SU-DHL-6 (cell line): Measurements from ENCODE around the gene RXRB.

Source experiments
- H2AFZ ChIP-seq: fragments of 200-600 bp; sonication (generic); 2 replicates; pipeline ENCODE4 v1.6.1; 2014; ENCODE audit warnings: low read depth, mild to moderate bottlenecking, moderate library complexity, mixed read lengths, antibody characterized with exemption, low read length; ENCODE audit not compliant: severe bottlenecking
- H3F3A ChIP-seq: fragments of 200-600 bp; shearing (Covaris generic); 2 replicates; pipeline ENCODE4 v1.6.0; 2016; ENCODE audit warnings: antibody characterized with exemption, mild to moderate bottlenecking; ENCODE audit not compliant: insufficient read depth
- H3K27ac ChIP-seq: fragments of 200-600 bp; sonication (generic); 2 replicates; pipeline ENCODE4 v1.5.1; 2016; ENCODE audit warnings: low read depth, mild to moderate bottlenecking, low read length, moderate library complexity, mixed read lengths
- H3K27me3 ChIP-seq: fragments of 200-600 bp; sonication (generic), shearing (Covaris generic); 2 replicates; pipeline ENCODE4 v1.6.0; 2014; ENCODE audit warnings: mild to moderate bottlenecking, low read length
- H3K36me3 ChIP-seq: fragments of 200-600 bp; sonication (generic); 2 replicates; pipeline ENCODE4 v1.6.1; 2014; ENCODE audit warnings: mild to moderate bottlenecking, low read length, mixed read lengths
- H3K4me2 ChIP-seq: fragments of 300-600, 200-600 bp; shearing (Covaris generic), sonication (generic); 2 replicates; pipeline ENCODE4 v1.6.0; 2014; ENCODE audit warnings: low read length, low read depth, mild to moderate bottlenecking; ENCODE audit not compliant: poor library complexity, severe bottlenecking
- H3K4me3 ChIP-seq: fragments of 200-600 bp; sonication (generic); 2 replicates; pipeline ENCODE4 v1.5.1; 2014; ENCODE audit warnings: antibody characterized with exemption, low read length, mild to moderate bottlenecking, mixed read lengths; ENCODE audit not compliant: insufficient read depth, poor library complexity, severe bottlenecking
- H3K79me2 ChIP-seq: fragments of 200-600 bp; sonication (generic); 2 replicates; pipeline ENCODE4 v1.6.1; 2014; ENCODE audit warnings: mild to moderate bottlenecking, low read length, moderate library complexity; ENCODE audit not compliant: insufficient read depth
- H3K9ac ChIP-seq: fragments of 200-600 bp; sonication (generic); 2 replicates; pipeline ENCODE4 v1.7.0; 2014; ENCODE audit warnings: mild to moderate bottlenecking, low read length
- H3K9me2 ChIP-seq: fragments of 200-600 bp; sonication (generic); replicated peaks from 2 replicates; pipeline ENCODE4 v1.6.1; 2014; ENCODE audit warnings: low read length; ENCODE audit not compliant: insufficient read depth
- H3K9me3 ChIP-seq: fragments of 200-600 bp; sonication (generic); 2 replicates; pipeline ENCODE4 v1.6.1; 2014; ENCODE audit warnings: low read length, mixed read lengths; ENCODE audit not compliant: insufficient read depth
- H4K20me1 ChIP-seq: fragments of 200-600 bp; sonication (generic); 2 replicates; pipeline ENCODE4 v1.6.1; 2014; ENCODE audit warnings: low read depth, mild to moderate bottlenecking, antibody characterized with exemption, low read length, moderate library complexity, mixed read lengths
- CTCF ChIP-seq: fragments of 200-600 bp; sonication (generic); IDR thresholded peaks from one replicate; pipeline ENCODE4 v1.5.1; 2017; ENCODE audit warnings: antibody characterized with exemption, mild to moderate bottlenecking, low read length, moderate library complexity; ENCODE audit not compliant: insufficient read depth, poor library complexity, severe bottlenecking
- EZH2phosphoT487 ChIP-seq: fragments of 200-600 bp; sonication (generic), shearing (Covaris generic); conservative IDR thresholded peaks from 2 replicates; pipeline ENCODE4 v1.6.1; 2018; ENCODE audit warnings: mild to moderate bottlenecking, antibody characterized with exemption, low read length, moderate library complexity, mixed read lengths

RXRB gene

GRCh38 chr6:33216117-33216649, 15.7 kb upstream of the RXRB start:
- Histone ChIP-seq H3K4me3 (no peak overlapping the region), H2AFZ (no peak overlapping the region), H3K9me3 (no peaks in the 10 kb centered on the region), H3K27ac (no peak overlapping the region), H4K20me1 (no peaks in the 10 kb centered on the region), H3F3A (no peaks in the 10 kb centered on the region), H3K36me3 (no peaks in the 10 kb centered on the region), H3K9ac (no peak overlapping the region), H3K79me2 (no peaks in the 10 kb centered on the region), H3K9me2 (no peaks in the 10 kb centered on the region), H3K4me2 (no peak overlapping the region), H3K27me3 (no peaks in the 10 kb centered on the region)
- TF ChIP-seq CTCF (no peak), EZH2phosphoT487 (no peak)

DNA sequence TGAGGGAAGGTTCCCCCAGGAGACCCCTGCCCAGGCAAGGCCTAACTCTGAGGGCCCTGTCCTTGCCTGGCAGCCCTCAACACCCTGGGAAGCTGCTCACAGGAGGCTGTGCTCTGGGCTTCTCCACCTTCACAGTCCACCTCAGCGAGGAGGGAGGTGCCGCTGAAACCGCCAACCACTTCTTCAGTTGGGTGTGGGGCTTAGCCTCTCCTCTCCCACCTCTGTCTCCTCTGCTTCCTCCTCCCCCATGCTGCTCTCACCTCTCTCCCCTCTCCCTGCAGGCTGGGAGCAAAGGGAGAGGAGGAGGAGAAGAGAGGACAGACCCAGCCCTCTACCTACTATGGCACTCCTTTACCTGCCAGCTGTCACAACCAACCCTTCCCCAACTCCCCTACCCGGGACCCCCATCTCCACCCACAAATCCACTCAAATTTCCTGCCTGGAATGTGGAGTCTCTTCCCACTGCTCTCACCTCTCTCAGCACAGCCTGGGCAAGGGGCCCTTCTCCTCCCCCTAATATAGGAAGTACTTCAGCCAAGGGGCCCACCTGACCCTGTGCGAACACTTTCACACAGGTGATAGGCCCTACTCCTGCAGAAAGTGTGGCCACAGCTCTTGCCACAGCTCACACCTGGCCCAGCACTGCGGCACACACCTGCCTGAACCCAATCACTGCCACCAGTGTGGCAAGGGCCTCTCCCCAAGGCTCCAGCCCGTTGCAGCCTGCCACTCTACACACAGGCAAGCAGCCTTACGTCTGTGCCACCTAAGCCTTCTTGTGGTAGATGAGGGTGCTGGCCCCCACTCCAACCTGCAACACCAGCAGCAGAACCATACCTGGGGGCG, 15.0 kb upstream of the RXRB start:
- H4K20me1 ChIP-seq: no peaks in the 10 kb centered on the region
- H3K27me3 ChIP-seq: no peaks in the 10 kb centered on the region

DNA sequence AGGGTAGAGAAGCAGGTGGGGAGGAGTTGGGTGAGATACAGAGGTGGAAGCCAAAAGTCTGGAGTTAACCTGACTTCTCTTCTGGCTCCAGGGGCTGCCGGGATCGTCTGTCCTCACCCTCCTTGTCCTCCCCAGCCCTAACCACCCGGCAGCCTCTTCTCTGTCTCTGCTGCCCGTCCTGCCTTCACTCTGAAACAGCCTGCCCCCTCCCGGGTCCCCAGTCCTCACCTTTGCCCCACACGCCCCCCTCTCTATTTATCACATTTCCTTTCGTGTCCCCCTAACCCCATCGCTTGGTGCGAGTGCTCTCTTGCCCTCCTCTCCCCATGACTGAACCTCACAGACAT, 13.5 kb upstream of the RXRB start:
- no peak overlapping the region for H3K9ac ChIP-seq
- TF ChIP-seq EZH2phosphoT487: no peak
- TF ChIP-seq CTCF: no peak
- H3K9me3 ChIP-seq: no peaks in the 10 kb centered on the region
- no peak overlapping the region for H3K4me2 ChIP-seq
- no peak overlapping the region for H3K27ac ChIP-seq
- no peaks in the 10 kb centered on the region for H3K36me3 ChIP-seq
- H3F3A ChIP-seq: peaks cover 3% of the 10 kb centered on the region
- H4K20me1 ChIP-seq: no peaks in the 10 kb centered on the region
- no peaks in the 10 kb centered on the region for H3K79me2 ChIP-seq
- no peak overlapping the region for H3K4me3 ChIP-seq
- H2AFZ ChIP-seq: no peak overlapping the region
- no peaks in the 10 kb centered on the region for H3K27me3 ChIP-seq
- H3K9me2 ChIP-seq: no peaks in the 10 kb centered on the region

More for the DNA sequence above, 15.0 kb upstream of the RXRB start:
- TF ChIP-seq EZH2phosphoT487: no peak
- no peak for TF ChIP-seq CTCF
- Histone ChIP-seq H3K27ac (no peak overlapping the region), H3K9ac (no peak overlapping the region), H2AFZ (no peak overlapping the region), H3K9me3 (no peaks in the 10 kb centered on the region), H3K9me2 (no peaks in the 10 kb centered on the region), H3K36me3 (no peaks in the 10 kb centered on the region), H3K4me2 (no peak overlapping the region), H3K4me3 (no peak overlapping the region), H3F3A (no peaks in the 10 kb centered on the region), H3K79me2 (no peaks in the 10 kb centered on the region)
